Measurements from ENCODE around the gene CDCP1.
"Not testable (repeated sequence)": the region's sequence is repeated elsewhere in the genome, so short reads cannot be mapped to it uniquely, and the experiment has no call there.

The CDCP1 gene

GRCh38 chr3:45065373-45065720 is 80.8 kb downstream of the CDCP1 start:
- H3K9ac ChIP-seq (ENCODE audit: low read length), result no peak overlapping the region

GRCh38 chr3:45064512-45065372 is 81.4 kb downstream of the CDCP1 start:
- Histone ChIP-seq H3K27me3 (ENCODE audit: control insufficient read depth, insufficient read depth, low read length) (no peaks in the 10 kb centered on the region), H3K4me3 (ENCODE audit: low read length) (no peak overlapping the region), H3K36me3 (ENCODE audit: control insufficient read depth, insufficient read depth, low read length) (no peaks in the 10 kb centered on the region), H3K9ac (ENCODE audit: low read length) (no peak overlapping the region), H3K4me1 (ENCODE audit: control insufficient read depth, insufficient read depth, low read length) (peaks cover 13% of the 10 kb centered on the region), H3K9me3 (ENCODE audit: control insufficient read depth, low read length) (no peaks in the 10 kb centered on the region)

More at GRCh38 chr3:45065373-45065720, 80.8 kb downstream of the CDCP1 start:
- peaks cover 13% of the 10 kb centered on the region for H3K4me1 ChIP-seq (ENCODE audit: control insufficient read depth, insufficient read depth, low read length)
- no peak overlapping the region for H3K4me3 ChIP-seq (ENCODE audit: low read length)
- H3K36me3 ChIP-seq (ENCODE audit: control insufficient read depth, insufficient read depth, low read length), result no peaks in the 10 kb centered on the region
- no peaks in the 10 kb centered on the region for H3K9me3 ChIP-seq (ENCODE audit: control insufficient read depth, low read length)
- no peaks in the 10 kb centered on the region for H3K27me3 ChIP-seq (ENCODE audit: control insufficient read depth, insufficient read depth, low read length)

- no peak overlapping the region for H3K9ac ChIP-seq (ENCODE audit: low read length)
- no peaks in the 10 kb centered on the region for H3K36me3 ChIP-seq (ENCODE audit: control insufficient read depth, insufficient read depth, low read length)
- H3K4me1 ChIP-seq (ENCODE audit: control insufficient read depth, insufficient read depth, low read length), result peaks cover 13% of the 10 kb centered on the region
- no peaks in the 10 kb centered on the region for H3K27me3 ChIP-seq (ENCODE audit: control insufficient read depth, insufficient read depth, low read length)
- no peaks in the 10 kb centered on the region for H3K9me3 ChIP-seq (ENCODE audit: control insufficient read depth, low read length)
- no peak overlapping the region for H3K4me3 ChIP-seq (ENCODE audit: low read length)
Observed at GRCh38 chr3:45062697-45063070, 83.5 kb downstream of the CDCP1 start.

GRCh38 chr3:45060165-45060892 is 85.8 kb downstream of the CDCP1 start:
- Histone ChIP-seq H3K27me3 (ENCODE audit: control insufficient read depth, insufficient read depth, low read length) (no peaks in the 10 kb centered on the region), H3K9ac (ENCODE audit: low read length) (no peak overlapping the region), H3K4me3 (ENCODE audit: low read length) (no peak overlapping the region), H3K4me1 (ENCODE audit: control insufficient read depth, insufficient read depth, low read length) (peaks cover 3% of the 10 kb centered on the region), H3K9me3 (ENCODE audit: control insufficient read depth, low read length) (no peaks in the 10 kb centered on the region), H3K36me3 (ENCODE audit: control insufficient read depth, insufficient read depth, low read length) (no peaks in the 10 kb centered on the region)

GRCh38 chr3:45059132-45059531 is 87.0 kb downstream of the CDCP1 start:
- Histone ChIP-seq H3K36me3 (ENCODE audit: control insufficient read depth, insufficient read depth, low read length) (no peaks in the 10 kb centered on the region), H3K9ac (ENCODE audit: low read length) (no peak overlapping the region), H3K4me1 (ENCODE audit: control insufficient read depth, insufficient read depth, low read length) (no peaks in the 10 kb centered on the region), H3K9me3 (ENCODE audit: control insufficient read depth, low read length) (no peaks in the 10 kb centered on the region), H3K4me3 (ENCODE audit: low read length) (no peak overlapping the region), H3K27me3 (ENCODE audit: control insufficient read depth, insufficient read depth, low read length) (no peaks in the 10 kb centered on the region)

- Histone ChIP-seq H3K4me1 (ENCODE audit: control insufficient read depth, insufficient read depth, low read length) (no peaks in the 10 kb centered on the region), H3K4me3 (ENCODE audit: low read length) (no peak overlapping the region), H3K36me3 (ENCODE audit: control insufficient read depth, insufficient read depth, low read length) (no peaks in the 10 kb centered on the region), H3K9ac (ENCODE audit: low read length) (no peak overlapping the region), H3K27me3 (ENCODE audit: control insufficient read depth, insufficient read depth, low read length) (no peaks in the 10 kb centered on the region), H3K9me3 (ENCODE audit: control insufficient read depth, low read length) (no peaks in the 10 kb centered on the region)
Observed at GRCh38 chr3:45057557-45057956, 88.6 kb downstream of the CDCP1 start.

- no peaks in the 10 kb centered on the region for H3K4me1 ChIP-seq (ENCODE audit: control insufficient read depth, insufficient read depth, low read length)
- H3K9me3 ChIP-seq (ENCODE audit: control insufficient read depth, low read length), result no peaks in the 10 kb centered on the region
- no peaks in the 10 kb centered on the region for H3K27me3 ChIP-seq (ENCODE audit: control insufficient read depth, insufficient read depth, low read length)
- H3K36me3 ChIP-seq (ENCODE audit: control insufficient read depth, insufficient read depth, low read length), result no peaks in the 10 kb centered on the region
- H3K9ac ChIP-seq (ENCODE audit: low read length), result no peak overlapping the region
- no peak overlapping the region for H3K4me3 ChIP-seq (ENCODE audit: low read length)
Observed at GRCh38 chr3:45056608-45057301, 89.4 kb downstream of the CDCP1 start.

- H3K4me3 ChIP-seq (ENCODE audit: low read length), result no peak overlapping the region
- H3K9me3 ChIP-seq (ENCODE audit: control insufficient read depth, low read length), result no peaks in the 10 kb centered on the region
- H3K27me3 ChIP-seq (ENCODE audit: control insufficient read depth, insufficient read depth, low read length), result no peaks in the 10 kb centered on the region
- no peaks in the 10 kb centered on the region for H3K36me3 ChIP-seq (ENCODE audit: control insufficient read depth, insufficient read depth, low read length)
- no peaks in the 10 kb centered on the region for H3K4me1 ChIP-seq (ENCODE audit: control insufficient read depth, insufficient read depth, low read length)
- H3K9ac ChIP-seq (ENCODE audit: low read length), result no peak overlapping the region
Observed at GRCh38 chr3:45055411-45056143, 90.6 kb downstream of the CDCP1 start.

- Histone ChIP-seq H3K9ac (ENCODE audit: low read length) (no peak overlapping the region), H3K4me1 (ENCODE audit: control insufficient read depth, insufficient read depth, low read length) (no peaks in the 10 kb centered on the region), H3K27me3 (ENCODE audit: control insufficient read depth, insufficient read depth, low read length) (no peaks in the 10 kb centered on the region), H3K36me3 (ENCODE audit: control insufficient read depth, insufficient read depth, low read length) (no peaks in the 10 kb centered on the region), H3K9me3 (ENCODE audit: control insufficient read depth, low read length) (no peaks in the 10 kb centered on the region), H3K4me3 (ENCODE audit: low read length) (no peak overlapping the region)
Observed at GRCh38 chr3:45055032-45055410, 91.2 kb downstream of the CDCP1 start.

GRCh38 chr3:45054196-45054857 is 91.9 kb downstream of the CDCP1 start:
- Histone ChIP-seq H3K9ac (ENCODE audit: low read length) (no peak overlapping the region), H3K27me3 (ENCODE audit: control insufficient read depth, insufficient read depth, low read length) (no peaks in the 10 kb centered on the region), H3K4me1 (ENCODE audit: control insufficient read depth, insufficient read depth, low read length) (no peaks in the 10 kb centered on the region), H3K36me3 (ENCODE audit: control insufficient read depth, insufficient read depth, low read length) (no peaks in the 10 kb centered on the region), H3K9me3 (ENCODE audit: control insufficient read depth, low read length) (no peaks in the 10 kb centered on the region), H3K4me3 (ENCODE audit: low read length) (no peak overlapping the region)

GRCh38 chr3:45053805-45054195 is 92.4 kb downstream of the CDCP1 start:
- not testable (repeated sequence) for H3K36me3 ChIP-seq (ENCODE audit: control insufficient read depth, insufficient read depth, low read length); H3K27me3 ChIP-seq (ENCODE audit: control insufficient read depth, insufficient read depth, low read length); H3K4me1 ChIP-seq (ENCODE audit: control insufficient read depth, insufficient read depth, low read length); H3K9ac ChIP-seq (ENCODE audit: low read length); H3K9me3 ChIP-seq (ENCODE audit: control insufficient read depth, low read length); H3K4me3 ChIP-seq (ENCODE audit: low read length)
